ENCODE results near the gene PTPRM. TPM values are rescaled to one million over a fixed set of nuclear protein-coding genes. Genes with fewer than 3 reads are reported as not detected.
"Not testable (repeated sequence)": the region's sequence is repeated elsewhere in the genome, so short reads cannot be mapped to it uniquely, and the experiment has no call there.

PTPRM gene
- total RNA-seq, 1 donor from 2014 or later: 10.7 TPM

DNA sequence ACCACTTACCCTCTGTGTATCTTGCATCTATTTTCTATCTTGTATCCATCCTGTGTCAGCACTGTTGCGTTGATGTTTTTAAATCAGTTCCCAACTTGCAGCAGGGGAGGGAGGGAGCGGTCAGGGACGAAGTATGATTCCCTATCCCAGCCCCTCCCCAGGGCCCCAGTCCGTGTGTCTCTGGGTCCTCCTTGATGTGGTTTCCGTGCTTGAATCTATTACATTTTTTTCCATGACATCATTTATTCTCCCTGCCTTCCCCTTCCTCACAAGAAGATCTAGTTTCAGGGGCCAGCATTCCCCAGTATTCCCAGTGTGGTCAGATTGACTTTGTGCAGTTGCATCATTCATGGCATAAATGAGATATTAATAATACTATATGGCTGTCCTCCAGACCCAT, 479.3 kb downstream of the PTPRM start:
- no peak for DNase-seq (ENCODE audit: low spot score)
- no peaks in the 10 kb centered on the region for H3K36me3 Mint-ChIP-seq (ENCODE audit: low read depth)
- H3K4me1 Mint-ChIP-seq (ENCODE audit: low read depth): peaks cover 15% of the 10 kb centered on the region
- H3K27me3 Mint-ChIP-seq (ENCODE audit: insufficient read depth): no peaks in the 10 kb centered on the region
- H3K4me3 Mint-ChIP-seq: no peak overlapping the region
- intact Hi-C loops (cut with micrococcal nuclease): loop anchor here (5.0 kb wide), 1 partner anchor 94 kb away; no protein-coding TSS in a partner anchor
- H3K9me3 Mint-ChIP-seq: no peaks in the 10 kb centered on the region
- no peak overlapping the region for H3K27ac Mint-ChIP-seq

DNA sequence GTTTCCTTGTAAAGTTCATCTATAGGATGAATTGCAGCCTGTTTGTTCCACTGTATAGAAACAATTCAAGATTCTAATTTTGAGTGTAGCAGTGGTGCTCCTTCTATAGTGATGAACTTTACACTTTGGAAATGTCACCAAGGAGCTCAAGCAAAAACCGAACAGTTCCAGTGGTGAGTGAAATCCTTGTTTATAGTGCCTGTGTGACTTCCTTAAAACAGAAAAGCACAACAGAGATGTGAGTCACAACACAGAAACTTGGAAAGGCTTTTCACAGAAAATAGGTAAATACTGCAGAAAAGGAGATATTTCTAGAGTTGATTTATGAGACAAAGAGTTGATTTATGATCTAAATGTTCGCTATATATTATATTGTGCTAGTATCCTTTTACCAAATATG, 482.0 kb downstream of the PTPRM start:
- intact Hi-C loops (cut with micrococcal nuclease): loop anchor here (5.0 kb wide), 1 partner anchor 97 kb away; no protein-coding TSS in a partner anchor
- Mint-ChIP-seq H3K4me3 (no peak overlapping the region), H3K27ac (no peak overlapping the region), H3K27me3 (ENCODE audit: insufficient read depth) (no peaks in the 10 kb centered on the region), H3K4me1 (ENCODE audit: low read depth) (peaks cover 15% of the 10 kb centered on the region), H3K36me3 (ENCODE audit: low read depth) (no peaks in the 10 kb centered on the region), H3K9me3 (no peaks in the 10 kb centered on the region)
- DNase-seq (ENCODE audit: low spot score): no peak

- intact Hi-C loops (cut with micrococcal nuclease): loop anchor here (5.0 kb wide), 1 partner anchor 337 kb away; no protein-coding TSS in a partner anchor
- H3K27me3 Mint-ChIP-seq (ENCODE audit: insufficient read depth): no peaks in the 10 kb centered on the region
- DNase-seq (ENCODE audit: low spot score): no peak
- peak overlapping the region; percentile 18 for H3K27ac Mint-ChIP-seq
- H3K36me3 Mint-ChIP-seq (ENCODE audit: low read depth): no peaks in the 10 kb centered on the region
- no peaks in the 10 kb centered on the region for H3K9me3 Mint-ChIP-seq
- H3K4me1 Mint-ChIP-seq (ENCODE audit: low read depth): peaks cover 8% of the 10 kb centered on the region
- H3K4me3 Mint-ChIP-seq: no peak overlapping the region
Measured at GRCh38 chr18:8050616-8051329, 483.7 kb downstream of the PTPRM start.

GRCh38 chr18:8051453-8051852, 484.3 kb downstream of the PTPRM start:
- Mint-ChIP-seq H3K4me1 (ENCODE audit: low read depth) (peaks cover 1% of the 10 kb centered on the region), H3K4me3 (no peak overlapping the region), H3K27ac (no peak overlapping the region), H3K27me3 (ENCODE audit: insufficient read depth) (no peaks in the 10 kb centered on the region), H3K36me3 (ENCODE audit: low read depth) (no peaks in the 10 kb centered on the region), H3K9me3 (no peaks in the 10 kb centered on the region)
- intact Hi-C loops (cut with micrococcal nuclease): loop anchor here (5.0 kb wide), 1 partner anchor 336 kb away; no protein-coding TSS in a partner anchor
- no peak for DNase-seq (ENCODE audit: low spot score)

DNA sequence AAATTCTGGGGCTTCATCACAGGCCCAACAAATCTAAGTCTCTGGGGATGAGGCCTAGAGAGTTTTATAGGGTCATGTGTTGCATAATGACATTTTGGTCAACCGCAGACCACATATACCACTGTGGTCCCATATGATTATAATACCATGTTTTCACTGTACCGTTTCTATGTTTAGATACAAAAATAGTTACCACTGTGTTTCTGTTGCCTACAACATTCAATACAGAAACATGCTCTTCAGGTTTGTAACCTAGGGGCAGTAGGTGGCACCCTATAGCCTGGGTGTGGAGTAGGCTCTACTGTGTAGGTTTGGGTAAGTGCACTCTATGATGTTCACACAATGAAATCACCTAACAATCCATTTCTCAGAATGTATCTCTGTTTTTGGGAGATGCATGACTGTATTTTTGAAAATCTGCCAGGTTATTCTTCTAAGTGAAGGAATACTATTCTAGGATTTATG, 485.2 kb downstream of the PTPRM start:
- H3K27ac Mint-ChIP-seq: no peak overlapping the region
- intact Hi-C loops (cut with micrococcal nuclease): loop anchor here (5.0 kb wide), 1 partner anchor 335 kb away; no protein-coding TSS in a partner anchor
- no peaks in the 10 kb centered on the region for H3K4me1 Mint-ChIP-seq (ENCODE audit: low read depth)
- DNase-seq (ENCODE audit: low spot score): no peak
- H3K9me3 Mint-ChIP-seq: no peaks in the 10 kb centered on the region
- H3K27me3 Mint-ChIP-seq (ENCODE audit: insufficient read depth): no peaks in the 10 kb centered on the region
- H3K4me3 Mint-ChIP-seq: no peak overlapping the region
- no peaks in the 10 kb centered on the region for H3K36me3 Mint-ChIP-seq (ENCODE audit: low read depth)

DNA sequence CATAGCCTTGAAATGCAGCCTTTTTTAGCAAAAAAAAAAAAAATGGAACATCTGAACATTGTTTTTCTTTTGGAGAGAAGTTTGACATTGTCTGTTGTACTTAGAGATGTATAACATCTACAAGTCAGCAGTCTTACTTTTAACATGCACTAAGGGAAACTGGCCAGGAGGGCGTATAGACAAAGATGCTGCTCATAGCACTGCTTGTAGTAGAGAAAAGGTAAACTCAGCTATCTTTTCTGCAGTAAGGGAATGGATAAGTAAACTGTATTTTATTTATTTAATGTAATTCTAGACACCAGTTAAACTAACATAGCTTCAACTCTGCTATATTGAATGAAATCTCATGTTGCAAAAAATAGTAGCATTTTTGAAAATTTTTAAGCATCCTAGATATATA, 489.6 kb downstream of the PTPRM start:
- Mint-ChIP-seq H3K27me3 (ENCODE audit: insufficient read depth) (no peaks in the 10 kb centered on the region), H3K4me1 (ENCODE audit: low read depth) (no peaks in the 10 kb centered on the region), H3K9me3 (no peaks in the 10 kb centered on the region), H3K27ac (no peak overlapping the region), H3K4me3 (no peak overlapping the region), H3K36me3 (ENCODE audit: low read depth) (no peaks in the 10 kb centered on the region)
- no peak for DNase-seq (ENCODE audit: low spot score)
- intact Hi-C loops (cut with micrococcal nuclease): no loop called here

DNA sequence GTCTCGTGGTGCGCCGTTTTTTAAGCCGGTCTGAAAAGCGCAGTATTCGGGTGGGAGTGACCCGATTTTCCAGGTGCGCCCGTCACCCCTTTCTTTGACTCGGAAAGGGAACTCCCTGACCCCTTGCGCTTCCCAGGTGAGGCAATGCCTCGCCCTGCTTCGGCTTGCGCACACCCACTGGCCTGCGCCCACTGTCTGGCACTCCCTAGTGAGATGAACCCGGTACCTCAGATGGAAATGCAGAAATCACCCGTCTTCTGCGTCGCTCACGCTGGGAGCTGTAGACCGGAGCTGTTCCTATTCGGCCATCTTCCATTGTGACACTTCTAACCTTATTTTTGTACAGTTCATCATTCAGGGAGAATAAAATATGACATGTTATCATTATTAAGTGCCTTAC, 496.0 kb downstream of the PTPRM start:
- H3K4me1 Mint-ChIP-seq (ENCODE audit: low read depth); H3K9me3 Mint-ChIP-seq; H3K4me3 Mint-ChIP-seq; H3K27me3 Mint-ChIP-seq (ENCODE audit: insufficient read depth); H3K36me3 Mint-ChIP-seq (ENCODE audit: low read depth); H3K27ac Mint-ChIP-seq; intact Hi-C loops (cut with micrococcal nuclease); DNase-seq (ENCODE audit: low spot score): not testable (repeated sequence)

GRCh38 chr18:8063733-8064132, 496.6 kb downstream of the PTPRM start:
- no peak for DNase-seq (ENCODE audit: low spot score)
- intact Hi-C loops (cut with micrococcal nuclease): no loop called here

DNA sequence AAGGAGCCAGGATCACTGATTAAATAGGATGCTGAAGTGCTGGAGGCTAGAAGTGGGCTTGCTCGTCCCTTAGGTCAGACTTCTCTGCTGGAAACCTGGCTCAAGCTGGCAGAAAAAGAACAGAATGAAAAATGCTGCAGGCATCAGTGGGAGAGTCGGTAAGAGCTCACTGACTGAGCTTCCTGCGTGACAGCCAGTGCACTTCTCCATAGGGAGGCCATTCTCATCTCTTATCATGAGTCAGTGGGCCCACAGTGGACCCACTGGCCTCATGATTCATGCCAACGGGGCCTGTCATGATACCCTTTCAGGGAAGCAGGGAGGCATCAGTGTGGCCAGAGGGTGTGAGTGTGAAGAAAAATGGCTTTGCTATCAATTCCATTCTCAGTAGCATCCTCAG, 498.2 kb downstream of the PTPRM start:
- Mint-ChIP-seq H3K9me3 (no peaks in the 10 kb centered on the region), H3K4me3 (no peak overlapping the region), H3K27ac (no peak overlapping the region), H3K4me1 (ENCODE audit: low read depth) (no peaks in the 10 kb centered on the region), H3K36me3 (ENCODE audit: low read depth) (no peaks in the 10 kb centered on the region), H3K27me3 (ENCODE audit: insufficient read depth) (no peaks in the 10 kb centered on the region)
- intact Hi-C loops (cut with micrococcal nuclease): no loop called here
- no peak for DNase-seq (ENCODE audit: low spot score)

More at GRCh38 chr18:8063733-8064132, 496.6 kb downstream of the PTPRM start:
- Mint-ChIP-seq H3K27me3 (ENCODE audit: insufficient read depth) (no peaks in the 10 kb centered on the region), H3K27ac (no peak overlapping the region), H3K4me3 (no peak overlapping the region), H3K4me1 (ENCODE audit: low read depth) (no peaks in the 10 kb centered on the region), H3K9me3 (no peaks in the 10 kb centered on the region), H3K36me3 (ENCODE audit: low read depth) (no peaks in the 10 kb centered on the region)

DNA sequence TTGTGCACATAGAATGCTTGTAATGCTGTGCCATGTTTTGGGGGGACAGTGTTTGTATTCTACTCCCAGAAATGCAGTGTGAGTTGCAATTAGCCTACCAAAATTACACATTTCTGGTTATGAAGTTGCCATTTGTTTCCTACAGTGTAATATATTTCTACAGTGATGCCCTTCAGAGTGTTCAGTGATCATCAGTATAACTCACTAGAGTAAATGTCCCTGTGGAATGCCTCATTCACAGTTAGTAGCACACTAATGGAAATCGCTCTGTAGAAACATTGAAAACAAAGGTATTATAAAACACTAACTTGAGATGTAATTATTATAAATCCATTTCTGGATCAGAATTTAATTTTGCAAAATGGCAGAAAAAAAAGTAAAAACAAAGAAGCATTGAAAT, 498.7 kb downstream of the PTPRM start:
- H3K27ac Mint-ChIP-seq: no peak overlapping the region
- no peaks in the 10 kb centered on the region for H3K9me3 Mint-ChIP-seq
- no peak overlapping the region for H3K4me3 Mint-ChIP-seq
- H3K4me1 Mint-ChIP-seq (ENCODE audit: low read depth): no peaks in the 10 kb centered on the region
- DNase-seq (ENCODE audit: low spot score): no peak
- no peaks in the 10 kb centered on the region for H3K36me3 Mint-ChIP-seq (ENCODE audit: low read depth)
- no peaks in the 10 kb centered on the region for H3K27me3 Mint-ChIP-seq (ENCODE audit: insufficient read depth)
- intact Hi-C loops (cut with micrococcal nuclease): no loop called here

- no peaks in the 10 kb centered on the region for H3K4me1 Mint-ChIP-seq (ENCODE audit: low read depth)
- no peak overlapping the region for H3K4me3 Mint-ChIP-seq
- no peaks in the 10 kb centered on the region for H3K36me3 Mint-ChIP-seq (ENCODE audit: low read depth)
- H3K27me3 Mint-ChIP-seq (ENCODE audit: insufficient read depth): no peaks in the 10 kb centered on the region
- no peak for DNase-seq (ENCODE audit: low spot score)
- intact Hi-C loops (cut with micrococcal nuclease): no loop called here
- no peaks in the 10 kb centered on the region for H3K9me3 Mint-ChIP-seq
- no peak overlapping the region for H3K27ac Mint-ChIP-seq
Measured at GRCh38 chr18:8069708-8070107, 502.6 kb downstream of the PTPRM start.

GRCh38 chr18:8073167-8073566, 506.1 kb downstream of the PTPRM start:
- DNase-seq (ENCODE audit: low spot score): no peak
- no peaks in the 10 kb centered on the region for H3K27me3 Mint-ChIP-seq (ENCODE audit: insufficient read depth)
- intact Hi-C loops (cut with micrococcal nuclease): no loop called here
- H3K4me3 Mint-ChIP-seq: no peak overlapping the region
- no peak overlapping the region for H3K27ac Mint-ChIP-seq
- H3K4me1 Mint-ChIP-seq (ENCODE audit: low read depth): no peaks in the 10 kb centered on the region
- no peaks in the 10 kb centered on the region for H3K36me3 Mint-ChIP-seq (ENCODE audit: low read depth)
- H3K9me3 Mint-ChIP-seq: no peaks in the 10 kb centered on the region

DNA sequence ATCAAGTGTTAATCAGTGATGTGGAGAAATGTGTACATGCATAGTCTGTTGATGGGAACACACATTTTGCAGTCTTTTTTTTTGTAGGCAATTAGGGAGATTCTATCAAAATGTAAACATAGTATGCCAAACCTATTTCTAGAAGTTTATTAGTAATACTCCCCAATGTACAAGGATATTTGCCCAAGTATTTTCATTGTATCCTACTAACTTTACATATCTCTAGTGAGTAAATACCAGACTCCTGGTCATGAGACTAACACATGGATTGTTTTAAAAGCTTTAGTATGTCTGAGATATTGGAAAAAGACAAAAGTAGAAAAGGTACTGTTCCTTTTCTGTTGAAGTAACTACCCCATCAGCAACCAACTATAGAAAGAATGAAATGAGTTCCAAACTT, 513.0 kb downstream of the PTPRM start:
- Mint-ChIP-seq H3K36me3 (ENCODE audit: low read depth) (no peaks in the 10 kb centered on the region), H3K27ac (no peak overlapping the region), H3K9me3 (no peaks in the 10 kb centered on the region), H3K27me3 (ENCODE audit: insufficient read depth) (no peaks in the 10 kb centered on the region), H3K4me1 (ENCODE audit: low read depth) (no peaks in the 10 kb centered on the region), H3K4me3 (no peak overlapping the region)
- intact Hi-C loops (cut with micrococcal nuclease): no loop called here
- no peak for DNase-seq (ENCODE audit: low spot score)

All from activated T-helper 1 cell treated with anti-CD3 and anti-CD28 coated beads, Interleukin-12 subunit alpha, Interleukin-12 subunit beta, Interleukin-2, Interleukin-4 antibody, amounts not matched to agents 30 ng/mL and 10 ng/mL and 1 ng/mL, durations not matched to agents 14 hours and 24 hours and 36 hours (primary cell).